ENCODE data around the gene NIPBL.

DNA sequence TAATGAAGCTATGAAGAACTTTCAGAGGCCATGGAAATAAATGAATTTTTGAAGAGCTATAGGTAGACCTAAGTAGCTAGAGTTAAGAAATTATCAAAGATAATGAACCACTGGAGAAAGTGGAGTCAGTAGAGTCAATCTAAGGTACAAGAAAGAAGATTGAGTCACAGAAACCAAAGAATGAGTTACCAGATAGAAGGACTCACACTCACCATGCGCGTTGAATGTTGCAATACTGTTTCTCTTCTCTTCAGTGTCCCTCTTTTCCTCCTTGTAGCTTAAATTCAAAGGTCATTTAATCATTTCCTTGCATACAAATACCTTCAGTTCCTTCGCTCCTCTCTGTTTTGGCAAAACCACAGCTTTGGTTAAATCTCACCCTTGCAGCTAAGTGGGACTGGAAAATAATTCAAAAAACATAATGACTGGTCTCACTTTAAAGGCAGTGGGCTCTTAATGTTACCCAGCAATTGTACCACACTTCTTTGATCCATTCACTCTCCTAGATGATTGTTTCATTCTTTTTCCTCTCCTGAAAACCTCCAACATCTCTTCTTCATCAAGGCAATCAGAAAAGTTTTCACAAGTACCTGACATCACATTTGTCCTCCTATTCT, 58.3 kb downstream of the NIPBL start:
- TF ChIP-seq, protein P1, sequence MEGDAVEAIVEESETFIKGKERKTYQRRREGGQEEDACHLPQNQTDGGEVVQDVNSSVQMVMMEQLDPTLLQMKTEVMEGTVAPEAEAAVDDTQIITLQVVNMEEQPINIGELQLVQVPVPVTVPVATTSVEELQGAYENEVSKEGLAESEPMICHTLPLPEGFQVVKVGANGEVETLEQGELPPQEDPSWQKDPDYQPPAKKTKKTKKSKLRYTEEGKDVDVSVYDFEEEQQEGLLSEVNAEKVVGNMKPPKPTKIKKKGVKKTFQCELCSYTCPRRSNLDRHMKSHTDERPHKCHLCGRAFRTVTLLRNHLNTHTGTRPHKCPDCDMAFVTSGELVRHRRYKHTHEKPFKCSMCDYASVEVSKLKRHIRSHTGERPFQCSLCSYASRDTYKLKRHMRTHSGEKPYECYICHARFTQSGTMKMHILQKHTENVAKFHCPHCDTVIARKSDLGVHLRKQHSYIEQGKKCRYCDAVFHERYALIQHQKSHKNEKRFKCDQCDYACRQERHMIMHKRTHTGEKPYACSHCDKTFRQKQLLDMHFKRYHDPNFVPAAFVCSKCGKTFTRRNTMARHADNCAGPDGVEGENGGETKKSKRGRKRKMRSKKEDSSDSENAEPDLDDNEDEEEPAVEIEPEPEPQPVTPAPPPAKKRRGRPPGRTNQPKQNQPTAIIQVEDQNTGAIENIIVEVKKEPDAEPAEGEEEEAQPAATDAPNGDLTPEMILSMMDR (IDR thresholded peaks at IDR 0.05; ENCODE audit: insufficient read depth, low read length, poor library complexity, severe bottlenecking), result no peak
- TF ChIP-seq EZH2phosphoT487 (conservative IDR thresholded peaks at IDR 0.05; ENCODE audit: low read length), result no peak

Data from SU-DHL-6 (cell line).